Activated gamma-delta T cell treated with anti-CD3 and anti-CD28 coated beads, Interleukin-2, amount 50 U/mL, for 16 hours (primary cell): ENCODE data around the gene TBC1D7.

Source experiments
- DNase-seq: peaks from one replicate; pipeline ENCODE4 v3.0.0-alpha.2; 2020; ENCODE audit warnings: low read depth

Gene TBC1D7

DNA sequence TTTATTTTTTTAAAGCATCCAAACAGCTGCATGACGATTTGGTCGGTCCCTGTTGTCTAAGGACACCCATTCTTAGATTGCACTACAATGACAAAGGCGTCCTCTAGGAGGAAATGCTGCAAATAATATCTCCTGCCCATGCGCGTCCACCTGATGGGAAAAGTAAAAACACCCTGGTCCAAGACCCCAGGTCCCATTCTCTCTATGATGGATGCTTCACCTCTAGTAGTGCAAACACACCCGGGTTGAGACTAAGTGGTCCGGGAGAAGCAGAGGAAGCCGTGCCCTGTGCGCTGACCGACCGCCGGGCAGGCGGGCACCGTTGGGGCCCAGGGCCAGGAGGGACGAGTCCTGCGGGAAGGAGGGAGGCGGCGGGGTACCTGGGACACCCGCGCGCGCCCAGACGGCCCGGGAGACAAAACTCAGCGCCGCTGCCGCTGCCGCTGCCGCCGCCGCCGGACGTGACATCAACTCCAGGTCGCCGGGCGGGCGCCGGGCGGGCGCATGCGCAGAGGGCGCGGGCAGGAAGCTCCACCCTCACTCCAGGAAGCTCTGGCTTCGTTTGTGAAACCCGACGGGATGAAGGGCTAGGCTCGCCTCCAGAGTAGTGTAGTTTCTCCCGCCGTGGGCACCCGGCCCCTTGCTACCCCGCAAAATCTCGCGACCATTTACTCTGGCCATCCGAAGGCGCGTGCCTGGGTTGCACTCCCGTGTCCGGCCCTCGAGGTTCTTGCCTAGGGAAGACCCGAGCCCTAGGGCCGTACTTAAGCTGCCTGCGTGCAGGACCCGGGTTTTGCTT is at the start of gene TBC1D7:
TBC1D7 (minus strand) TSS at position 462 of the 799 bp plus-strand sequence. CDS start 1,639 bp downstream, outside the sequence.
- DNase-seq: peak; percentile 88

GRCh38 chr6:13377054-13377758 is 48.9 kb upstream of the TBC1D7 start:
- no peak for DNase-seq

DNA sequence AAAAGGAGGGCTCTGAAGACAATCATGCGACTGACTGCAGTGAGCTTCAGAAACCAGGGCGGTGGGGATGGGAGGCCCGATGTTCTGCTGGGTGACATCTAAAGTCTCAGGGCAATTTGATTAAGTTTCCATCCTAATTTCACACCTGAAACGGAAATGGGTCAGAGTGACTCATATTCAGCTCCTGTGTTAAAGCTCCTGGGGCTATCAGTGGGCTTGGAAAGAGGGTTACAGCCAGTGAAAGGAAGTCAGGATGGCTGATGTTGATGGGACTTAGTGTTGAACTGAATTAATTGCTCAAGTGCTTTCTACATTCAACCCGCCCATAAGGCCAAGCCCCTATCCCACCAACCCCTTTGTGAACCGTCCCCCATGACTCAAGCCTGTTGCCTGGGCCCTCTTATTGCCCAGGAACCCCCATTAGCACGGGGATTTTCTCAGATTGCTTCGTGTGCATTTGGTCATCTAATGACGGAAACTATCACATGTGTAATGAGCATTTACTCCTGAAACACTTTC is 47.1 kb upstream of the TBC1D7 start:
- no peak for DNase-seq

DNA sequence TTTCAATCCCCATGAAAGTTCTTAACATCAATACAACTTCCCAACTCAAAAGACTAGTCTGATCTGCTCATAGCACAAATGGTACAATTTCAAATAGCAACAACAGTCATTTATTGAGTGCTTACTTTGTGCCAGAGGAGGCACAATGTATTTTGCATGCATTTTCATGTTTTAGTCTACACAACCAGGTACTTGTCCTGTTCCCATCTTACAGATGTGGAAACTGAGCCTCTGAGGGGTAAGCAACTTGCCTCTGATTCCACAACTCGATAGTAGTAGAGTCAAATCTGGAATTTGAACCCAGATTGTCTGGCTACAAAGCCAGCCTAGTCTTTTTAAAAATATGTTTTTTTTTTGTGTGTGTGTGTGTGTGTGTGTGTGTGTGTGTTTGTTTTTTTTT is 45.6 kb upstream of the TBC1D7 start:
- DNase-seq: no peak

- DNase-seq: no peak
These were observed 45.1 kb upstream of the TBC1D7 start for GRCh38 chr6:13373488-13373886.

GRCh38 chr6:13372688-13373487 is 44.6 kb upstream of the TBC1D7 start:
- no peak for DNase-seq

- DNase-seq: no peak
These were observed 43.7 kb upstream of the TBC1D7 start for GRCh38 chr6:13372076-13372475.

- no peak for DNase-seq
These were observed 43.2 kb upstream of the TBC1D7 start for GRCh38 chr6:13371421-13372072.

- DNase-seq: no peak
These were observed 42.3 kb upstream of the TBC1D7 start for GRCh38 chr6:13370623-13371022.

DNA sequence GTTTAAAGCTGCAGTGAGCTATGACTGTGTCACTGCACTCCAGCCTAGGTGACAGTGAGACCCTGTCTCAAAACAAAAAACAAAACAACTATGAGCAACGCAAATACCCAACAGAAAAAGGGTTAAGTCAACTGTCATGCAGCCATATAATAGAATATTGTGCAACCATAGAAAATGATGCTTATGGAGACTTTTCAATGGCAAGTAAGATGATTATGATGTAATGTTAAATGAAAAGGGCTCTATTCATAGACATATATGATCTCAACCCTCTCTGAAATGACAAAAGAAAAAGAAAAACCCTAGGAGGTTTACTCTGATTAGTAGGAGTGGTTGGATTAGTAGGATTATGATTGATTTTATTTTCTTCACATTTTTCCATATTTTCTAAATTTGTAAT is 41.3 kb upstream of the TBC1D7 start:
- no peak for DNase-seq

DNA sequence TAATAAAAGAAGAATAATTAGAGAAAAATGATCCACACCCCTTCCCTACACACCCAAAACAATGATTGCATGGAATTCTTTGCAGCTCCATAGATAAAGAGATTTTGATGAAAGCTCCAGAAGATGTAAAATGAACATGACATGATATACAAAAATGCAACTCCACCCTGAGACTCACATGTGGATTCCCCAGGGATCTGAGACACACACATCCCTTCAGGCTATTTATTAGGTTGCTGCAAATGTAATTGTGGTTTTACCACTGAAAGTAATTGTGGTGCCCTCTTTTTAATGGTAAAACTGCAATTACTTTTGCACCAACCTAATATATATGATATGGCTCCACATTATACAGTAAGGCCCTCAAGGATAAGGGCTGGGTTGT is 40.4 kb upstream of the TBC1D7 start:
- DNase-seq: no peak

- no peak for DNase-seq
These were observed 39.9 kb upstream of the TBC1D7 start for GRCh38 chr6:13368079-13368730.

DNA sequence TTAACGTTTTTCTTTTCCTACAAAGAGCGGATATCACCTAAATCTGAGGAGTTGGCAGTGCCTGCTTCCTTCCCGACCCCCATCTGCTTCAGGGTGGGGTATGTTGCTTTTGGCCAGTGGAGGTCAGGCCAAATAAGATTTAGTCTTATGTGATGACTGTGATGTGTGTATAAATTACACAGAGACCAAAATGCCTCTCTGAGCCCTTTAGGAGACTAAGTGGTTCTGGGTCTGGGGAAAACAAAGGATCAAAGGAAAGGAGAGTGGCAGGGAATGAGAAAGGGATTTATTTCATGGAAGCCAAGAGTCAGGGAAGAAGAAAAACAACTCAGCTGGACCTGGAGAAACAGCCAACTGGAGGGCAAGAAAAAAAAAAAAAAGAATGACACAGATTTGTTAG is 39.1 kb upstream of the TBC1D7 start:
- DNase-seq: no peak

DNA sequence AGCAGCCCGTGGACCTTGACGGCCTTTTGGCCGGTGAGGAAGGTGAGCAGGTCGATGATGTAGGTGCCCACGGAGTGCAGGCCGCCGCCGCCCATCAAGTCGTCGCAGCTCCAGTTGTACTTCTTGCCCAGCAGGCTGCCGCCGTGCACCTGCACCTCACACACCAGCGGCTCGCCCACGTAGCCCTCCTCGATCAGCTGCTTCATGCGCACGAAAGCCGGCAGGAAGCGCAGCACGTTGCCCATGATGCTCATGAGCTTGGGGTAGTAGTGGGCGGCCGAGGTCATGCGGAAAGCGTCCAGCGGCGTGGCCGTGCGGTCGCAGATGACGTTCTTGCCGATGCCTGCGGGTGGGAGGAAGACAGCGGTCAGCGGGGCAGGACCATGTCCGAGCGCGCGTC is 37.0 kb upstream of the TBC1D7 start:
- DNase-seq: no peak

- DNase-seq: no peak
These were observed 36.5 kb upstream of the TBC1D7 start for GRCh38 chr6:13364842-13365241.

- no peak for DNase-seq
These were observed 34.1 kb upstream of the TBC1D7 start for GRCh38 chr6:13362412-13362811.

DNA sequence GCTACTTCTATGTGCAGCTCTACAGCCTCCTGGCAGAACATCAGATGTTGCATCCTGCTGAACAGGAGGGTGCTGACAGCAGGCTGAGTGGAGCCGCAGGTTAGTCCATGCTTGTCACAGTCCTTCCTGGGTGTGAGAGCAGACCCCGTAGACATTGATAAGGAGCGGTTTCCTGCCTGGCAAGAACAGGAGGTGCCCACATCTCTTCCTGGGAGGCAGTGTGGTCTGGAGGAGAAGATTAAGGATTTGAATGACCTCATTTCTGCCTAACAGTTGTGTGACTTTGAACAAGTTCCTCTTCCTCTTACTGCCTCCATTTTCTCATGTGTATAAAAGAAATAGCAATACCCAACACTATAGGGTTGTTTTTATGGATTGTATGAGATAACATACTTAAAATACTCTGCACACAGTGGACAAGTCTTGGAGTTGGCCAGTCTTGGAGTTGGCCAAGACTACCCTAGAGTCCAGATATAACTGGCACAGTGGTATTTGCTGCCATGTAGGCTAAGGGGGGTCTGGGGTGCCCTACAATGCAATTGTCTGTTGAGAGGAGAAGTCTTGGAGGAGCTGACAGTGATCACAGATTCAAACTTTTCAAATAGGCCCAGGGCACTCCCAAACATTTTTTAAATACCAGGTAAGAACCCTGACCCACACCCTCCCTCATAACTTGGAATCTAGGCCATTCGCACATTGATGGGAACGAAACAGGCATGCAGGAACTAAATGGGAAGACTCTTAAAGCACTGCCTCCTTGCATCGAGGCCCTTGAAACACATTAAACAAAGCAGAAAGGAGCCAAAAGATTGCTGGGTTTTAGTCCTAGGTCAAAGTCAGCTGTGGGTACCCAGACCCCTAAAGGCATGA is 32.6 kb upstream of the TBC1D7 start:
- no peak for DNase-seq

DNA sequence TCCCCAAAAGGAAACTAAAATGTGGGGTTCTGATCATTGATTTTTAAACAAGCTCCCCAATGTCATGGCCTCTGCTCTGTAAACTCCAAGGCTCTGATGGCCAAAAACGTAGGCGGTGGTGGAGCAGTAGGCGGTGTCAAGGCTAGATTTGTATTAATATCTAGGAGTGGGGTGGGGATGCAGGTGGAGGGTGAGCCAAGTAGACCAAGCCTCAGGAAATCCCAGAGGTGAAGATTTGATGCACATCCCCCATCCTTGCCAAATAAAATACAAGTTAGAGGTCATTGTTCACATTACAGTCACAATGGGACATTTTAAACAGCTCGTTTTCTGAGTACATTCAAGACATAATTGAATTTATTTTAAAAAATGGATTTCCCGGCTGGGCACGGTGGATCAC is 30.9 kb upstream of the TBC1D7 start:
- no peak for DNase-seq

DNA sequence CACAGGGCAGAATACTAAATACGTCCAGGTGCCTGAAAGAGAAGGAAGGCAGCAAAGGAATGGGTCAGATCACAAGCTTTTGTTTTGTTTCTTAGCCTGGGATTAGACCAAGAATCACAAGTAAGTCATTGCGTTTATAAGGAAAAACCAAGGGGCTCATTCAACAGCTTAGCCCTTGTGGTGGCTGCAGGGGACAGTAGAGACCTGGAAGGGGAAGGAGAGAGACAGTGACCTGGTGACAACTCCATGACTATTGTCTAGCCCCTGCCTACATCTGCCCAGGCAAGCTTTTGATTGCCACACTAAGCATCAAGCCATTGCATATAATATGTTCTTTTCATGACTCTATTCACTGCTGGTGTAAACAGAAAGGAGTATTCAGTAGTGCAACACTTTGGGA is 30.2 kb upstream of the TBC1D7 start:
- no peak for DNase-seq

DNA sequence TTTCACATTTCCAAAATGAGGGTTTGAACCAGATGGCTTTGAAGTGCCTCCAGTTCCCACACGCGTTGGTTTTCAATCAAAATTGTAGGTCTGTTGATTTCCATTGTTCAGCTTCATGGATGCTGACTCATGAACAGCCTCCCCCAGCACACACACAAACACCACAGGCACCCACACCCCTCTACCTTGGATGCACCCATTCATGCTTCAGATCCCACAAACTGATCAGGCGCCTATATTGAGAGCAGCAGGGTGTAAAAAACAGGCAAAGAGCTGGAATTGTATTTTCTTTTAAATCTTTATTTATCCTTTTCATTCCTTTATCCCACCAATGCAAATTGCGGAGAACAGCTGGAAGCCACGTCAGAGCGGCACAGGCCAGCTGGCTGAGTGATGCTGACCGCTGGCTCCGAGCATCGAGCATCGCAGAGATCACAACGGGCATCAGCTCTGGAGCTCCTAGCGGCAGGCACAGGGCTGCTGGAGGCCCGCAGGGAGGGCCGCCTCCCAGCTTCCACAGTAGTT is 29.3 kb upstream of the TBC1D7 start:
- no peak for DNase-seq
